Measurements from ENCODE around the gene GRAMD1B.
"Not testable (repeated sequence)": the region's sequence is repeated elsewhere in the genome, so short reads cannot be mapped to it uniquely, and the experiment has no call there.

The GRAMD1B gene

DNA sequence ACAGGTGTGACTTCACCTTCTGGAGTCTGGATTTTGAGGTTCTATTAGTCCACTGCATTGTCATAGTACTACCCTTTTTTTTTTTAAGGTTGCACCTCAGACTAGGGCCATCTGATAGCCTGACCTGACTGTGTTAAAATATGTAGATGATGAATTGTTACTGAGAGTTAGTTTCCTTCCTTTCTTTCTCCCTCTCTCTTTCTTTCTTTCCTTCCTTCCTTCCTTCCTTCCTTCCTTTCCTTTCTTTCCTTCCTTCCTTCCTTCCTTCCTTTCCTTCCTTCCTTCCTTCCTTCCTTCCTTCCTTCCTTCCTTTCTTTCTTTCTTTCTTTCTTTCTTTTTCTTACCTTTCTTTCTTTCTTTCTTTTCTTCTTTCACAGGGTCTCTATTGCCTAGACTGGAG lies 83.2 kb downstream of the GRAMD1B start:
- DNase-seq = not testable (repeated sequence)

DNA sequence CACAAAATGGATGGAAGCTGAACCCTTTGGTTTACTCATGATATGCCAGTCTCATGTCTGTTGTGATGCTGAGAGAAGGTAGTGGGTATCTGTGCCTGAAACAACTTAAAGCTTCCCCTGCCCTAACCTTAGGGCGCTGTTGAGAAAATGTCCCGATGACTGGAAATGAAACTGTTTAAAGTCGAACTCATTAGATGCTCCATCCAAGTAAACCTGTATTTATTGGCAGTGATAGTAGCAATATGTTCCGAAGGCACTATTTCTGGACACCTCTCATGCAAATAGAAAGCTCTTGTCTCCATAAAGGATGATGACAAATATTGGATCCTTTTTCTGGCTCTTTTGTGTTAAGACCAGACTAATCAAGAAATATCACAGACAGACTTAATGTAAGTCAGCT lies 86.2 kb downstream of the GRAMD1B start:
- DNase-seq = no peak

GRCh38 chr11:123517559-123518364 lies 87.7 kb downstream of the GRAMD1B start:
- DNase-seq = no peak

GRCh38 chr11:123518496-123519054 lies 88.5 kb downstream of the GRAMD1B start:
- no peak for DNase-seq

DNA sequence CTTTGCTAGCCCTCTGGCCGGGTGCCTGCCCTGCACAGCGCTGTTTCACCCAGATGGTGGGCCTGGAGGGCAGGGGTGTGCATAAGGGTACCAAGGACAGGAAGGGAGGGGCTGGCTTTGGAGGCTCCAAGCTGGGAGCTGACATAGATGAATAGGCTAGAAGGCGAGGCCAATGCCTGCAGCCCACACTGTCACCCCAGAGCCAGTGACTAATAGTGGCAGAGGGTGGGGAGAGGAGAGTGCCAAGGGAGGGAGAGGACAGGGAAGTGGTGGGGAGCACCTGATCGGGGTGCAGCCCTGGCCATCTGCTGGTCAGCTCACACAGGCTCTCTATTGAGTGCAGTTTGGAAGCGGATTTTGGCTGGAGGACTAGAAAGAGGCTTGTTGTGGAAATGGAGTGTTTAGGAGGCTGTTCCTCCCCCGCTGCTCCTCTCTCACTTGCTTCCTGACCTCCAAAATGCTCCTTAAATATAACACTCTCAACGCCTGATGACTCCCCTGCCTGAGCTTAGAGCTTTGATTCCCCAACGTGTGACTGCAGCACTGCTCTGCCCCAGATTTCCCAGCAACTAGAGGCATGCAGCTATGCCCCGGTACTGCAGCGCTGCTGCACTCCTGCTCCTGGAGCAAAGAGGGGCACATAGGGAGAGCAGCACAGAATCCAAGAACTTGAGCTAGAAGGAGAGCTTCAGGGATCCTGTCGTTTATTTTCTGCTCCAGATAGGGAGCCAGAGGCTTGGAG lies 89.2 kb downstream of the GRAMD1B start:
- no peak for DNase-seq

DNA sequence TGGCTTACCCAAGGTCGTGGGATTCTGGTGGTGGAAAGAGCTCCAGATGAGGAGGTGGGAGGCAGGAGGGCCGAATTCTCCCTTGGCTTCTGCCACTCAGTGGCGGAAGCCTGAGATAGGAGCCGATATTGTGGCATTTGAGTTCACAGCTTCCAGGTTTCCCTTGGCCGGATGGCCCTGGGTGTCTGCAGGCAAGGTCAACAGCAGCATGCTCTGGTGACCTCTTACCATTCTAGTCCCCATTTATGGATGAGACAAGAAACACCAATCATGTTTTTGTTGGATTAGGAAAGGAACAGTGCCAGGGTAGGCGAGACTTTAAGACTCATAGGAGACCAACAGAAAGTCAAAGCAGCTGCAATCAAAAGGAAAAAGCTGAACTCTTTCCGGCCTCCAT lies 89.7 kb downstream of the GRAMD1B start:
- DNase-seq = no peak

- DNase-seq = not testable (repeated sequence)
Observed at GRCh38 chr11:123520476-123520875, 90.4 kb downstream of the GRAMD1B start.

DNA sequence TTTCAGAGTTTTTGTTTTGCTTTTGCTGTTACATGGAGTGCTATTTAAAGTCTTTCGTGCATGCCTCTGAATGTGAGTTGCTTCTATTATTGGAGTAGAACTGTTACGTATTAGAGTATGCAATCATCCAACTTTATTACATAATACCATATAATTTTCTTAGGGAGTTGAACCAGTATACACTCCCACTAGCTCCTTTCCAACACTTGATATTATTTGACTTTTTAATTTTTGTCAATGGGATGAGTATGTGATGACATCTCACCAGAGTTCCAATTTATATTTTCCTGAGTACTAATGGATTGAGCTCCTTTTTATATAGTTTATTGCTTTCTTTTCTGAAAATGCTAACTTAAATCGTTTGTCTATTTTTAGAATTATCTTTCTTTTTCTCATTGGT lies 90.9 kb downstream of the GRAMD1B start:
- DNase-seq = no peak

GRCh38 chr11:123521930-123522329 lies 91.9 kb downstream of the GRAMD1B start:
- no peak for DNase-seq

GRCh38 chr11:123523539-123523938 lies 93.5 kb downstream of the GRAMD1B start:
- no peak for DNase-seq

DNA sequence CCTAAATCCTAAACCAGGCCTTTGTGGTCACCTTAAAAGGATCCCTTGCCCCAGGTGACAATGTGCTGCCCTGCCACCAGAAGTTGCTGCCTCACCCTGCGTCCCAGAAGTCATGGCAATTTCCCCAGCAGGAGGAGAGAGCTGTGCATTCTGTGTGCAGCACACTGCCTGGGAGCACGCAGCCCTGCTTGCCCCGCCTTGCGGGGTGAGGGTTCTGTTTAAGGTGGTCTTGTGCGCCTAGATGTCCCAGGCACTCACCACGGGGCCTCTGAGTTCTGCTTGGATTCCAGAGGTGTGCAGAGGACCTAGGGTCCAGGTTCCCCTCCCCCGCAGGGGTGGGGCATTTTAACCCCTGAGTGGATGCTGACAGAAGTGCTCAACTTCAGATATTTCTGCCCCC lies 95.0 kb downstream of the GRAMD1B start:
- DNase-seq = no peak

DNA sequence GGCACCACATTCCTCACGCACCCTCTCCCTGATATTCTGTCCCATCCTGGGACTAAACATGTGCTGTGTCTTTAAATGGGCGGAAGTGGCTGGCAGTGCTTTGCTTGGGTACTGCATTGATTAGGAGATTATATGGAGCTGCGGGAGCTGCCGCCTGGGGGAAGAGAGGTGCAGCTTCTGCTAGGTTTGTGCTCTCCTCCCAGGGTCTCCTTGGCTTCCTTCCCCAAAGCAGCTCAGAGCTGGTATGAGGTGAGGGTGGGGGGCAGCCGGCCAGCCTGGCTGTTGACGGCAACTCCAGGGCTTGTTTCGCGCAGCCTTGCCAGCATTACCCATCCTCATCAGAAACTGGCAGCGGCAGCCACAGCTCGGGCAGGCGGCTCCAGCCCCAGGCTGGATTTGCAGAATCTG lies 95.4 kb downstream of the GRAMD1B start:
- DNase-seq = no peak

DNA sequence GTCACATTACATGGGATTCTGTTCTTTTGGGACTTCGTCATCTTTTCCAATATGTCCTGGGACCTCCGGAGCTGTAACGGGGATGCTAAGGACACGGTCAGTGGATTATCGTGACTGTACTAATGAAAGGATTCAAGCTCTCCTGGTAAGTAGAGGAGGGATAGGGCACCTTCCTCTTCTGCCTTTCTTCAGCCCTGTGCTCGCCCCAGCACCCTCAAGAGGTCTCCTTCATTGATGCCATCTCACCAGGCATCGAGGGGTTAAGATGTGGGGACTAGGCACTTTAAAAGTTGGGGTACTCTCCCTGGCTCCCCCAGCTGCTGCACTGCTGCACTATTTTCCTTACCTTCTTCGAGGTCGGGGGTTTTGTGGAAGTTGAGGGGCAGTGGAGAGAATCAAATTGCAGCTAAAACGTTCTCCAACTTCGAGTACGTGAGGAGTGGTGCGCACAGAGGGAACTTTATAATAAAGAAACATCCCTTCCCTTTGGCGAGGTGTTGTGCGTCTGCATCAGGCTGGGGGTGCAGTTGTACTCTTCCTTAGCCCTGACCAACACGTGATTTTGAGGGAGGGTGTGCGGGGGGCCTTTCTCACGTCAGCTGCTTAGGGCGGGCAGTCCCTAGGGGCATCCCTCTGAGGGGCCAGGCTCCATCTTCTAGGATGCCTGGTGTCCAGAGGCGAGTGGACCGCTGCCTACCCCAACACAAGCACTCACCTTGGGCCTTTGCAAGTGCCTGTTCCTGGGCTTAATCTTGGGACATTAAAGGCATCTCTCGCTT lies 96.1 kb downstream of the GRAMD1B start:
- no peak for DNase-seq

DNA sequence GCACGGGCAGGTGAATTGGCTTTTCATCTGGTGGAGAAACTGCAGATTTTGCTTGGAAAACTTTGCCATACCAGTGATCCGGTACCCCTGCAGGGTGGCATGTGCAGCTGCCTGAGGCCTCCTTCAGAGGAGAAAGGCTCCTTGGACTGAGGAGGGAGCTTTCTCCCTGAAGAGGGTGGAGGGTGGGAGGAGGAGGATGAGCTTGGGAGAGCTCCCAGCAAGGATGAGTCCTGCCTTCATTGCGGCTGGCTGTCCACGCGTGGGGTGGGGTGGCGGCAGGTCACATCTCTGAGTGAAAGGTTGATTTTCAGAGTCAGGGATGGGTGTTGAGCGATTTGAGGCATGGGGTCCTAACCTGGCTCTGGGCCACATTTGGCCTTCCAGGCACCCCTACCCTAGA lies 96.8 kb downstream of the GRAMD1B start:
- no peak for DNase-seq

GRCh38 chr11:123527526-123527925 lies 97.5 kb downstream of the GRAMD1B start:
- no peak for DNase-seq

GRCh38 chr11:123527947-123528346 lies 97.9 kb downstream of the GRAMD1B start:
- no peak for DNase-seq

GRCh38 chr11:123531325-123531724 lies 101.3 kb downstream of the GRAMD1B start:
- DNase-seq = no peak

DNA sequence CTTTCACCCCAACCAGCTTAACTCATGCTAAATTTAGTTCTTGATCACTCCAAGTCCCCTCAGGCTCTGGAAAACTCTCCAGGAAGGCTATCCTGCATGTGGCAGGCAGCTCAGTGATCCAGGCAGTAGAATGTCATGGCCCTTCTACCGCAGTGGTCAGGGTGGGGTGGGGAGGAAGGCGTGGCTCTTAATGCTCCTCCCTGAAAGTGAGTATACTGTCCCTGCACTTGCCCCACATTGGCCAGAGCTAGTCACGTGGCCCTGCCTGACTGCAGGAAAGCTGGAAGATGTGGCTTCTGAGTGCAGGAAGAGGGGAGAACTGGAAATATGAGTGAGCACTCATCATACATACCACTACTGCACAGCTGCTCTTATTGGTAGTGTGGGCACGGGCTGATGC lies 102.1 kb downstream of the GRAMD1B start:
- no peak for DNase-seq

DNA sequence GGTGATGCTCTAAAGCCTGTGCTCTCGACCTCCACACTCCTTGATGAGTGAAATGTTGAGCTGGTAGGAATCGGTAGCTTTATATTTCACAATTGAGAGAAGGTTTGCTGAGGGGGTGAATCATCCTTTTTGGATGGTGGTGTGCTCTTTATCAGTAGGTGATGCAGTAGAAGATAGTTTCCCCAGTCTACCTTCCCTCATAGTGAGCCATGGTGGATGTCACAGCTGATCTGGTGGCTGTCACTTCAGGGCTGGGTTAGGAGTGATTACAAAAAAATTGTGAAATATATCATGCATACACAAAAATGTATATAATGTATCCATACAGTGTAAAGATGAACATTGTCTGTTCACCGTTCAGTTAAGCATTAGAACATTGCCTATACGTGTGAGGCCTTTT lies 105.3 kb downstream of the GRAMD1B start:
- DNase-seq = no peak

DNA sequence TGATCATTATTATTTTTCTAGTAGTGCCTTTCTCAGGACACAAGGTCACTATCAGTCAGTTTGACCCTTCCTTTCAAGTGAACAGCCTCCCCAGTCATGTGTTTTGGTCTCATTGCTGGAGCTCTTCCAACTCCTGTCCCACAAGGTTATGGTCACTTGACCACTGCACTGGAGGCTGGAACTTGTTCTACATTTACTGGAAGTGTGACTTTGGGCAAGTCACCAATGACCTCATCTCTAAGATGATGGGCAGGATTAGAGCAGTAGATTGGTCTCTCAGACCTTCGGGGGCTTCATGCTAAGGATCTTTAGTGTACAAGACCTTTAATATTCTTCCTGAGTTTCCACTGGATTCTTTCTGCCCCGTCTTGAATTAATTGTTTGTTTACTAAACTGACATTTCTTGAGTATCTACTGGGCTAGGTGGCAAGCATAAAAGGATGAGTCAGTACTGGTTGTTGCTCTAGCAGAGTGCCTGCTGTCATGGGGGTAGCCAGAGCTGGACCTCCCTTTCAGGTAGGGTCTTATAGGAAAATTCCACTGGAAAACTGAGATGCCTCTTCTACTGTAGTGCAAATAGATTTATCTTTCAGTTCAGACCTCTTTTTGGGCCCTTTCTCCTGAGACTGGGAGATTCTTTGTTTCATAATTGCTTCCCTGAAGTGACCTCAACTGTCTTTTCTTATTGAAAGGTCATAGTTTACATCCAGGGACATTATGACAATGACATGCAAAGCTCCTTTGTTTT lies 106.8 kb downstream of the GRAMD1B start:
- no peak for DNase-seq

DNA sequence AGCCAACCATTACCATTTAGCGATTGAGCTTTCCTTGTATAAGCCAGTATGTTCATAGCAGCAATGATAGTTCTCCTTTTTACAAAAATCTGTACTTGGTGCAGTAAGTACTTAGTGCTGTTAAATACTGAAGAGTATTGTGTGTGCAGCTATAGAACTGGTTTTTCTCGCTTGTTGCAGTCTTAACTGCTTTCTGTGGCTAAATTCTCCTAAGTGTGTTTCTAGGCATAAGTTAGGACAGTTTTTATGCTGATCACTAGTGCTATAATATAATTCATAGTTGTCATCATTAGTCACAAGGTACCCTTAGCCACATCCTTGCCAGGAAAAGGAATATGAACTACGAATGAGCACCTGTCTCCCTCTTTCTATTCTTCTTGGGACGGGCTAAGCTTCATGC lies 107.7 kb downstream of the GRAMD1B start:
- DNase-seq = no peak

DNA sequence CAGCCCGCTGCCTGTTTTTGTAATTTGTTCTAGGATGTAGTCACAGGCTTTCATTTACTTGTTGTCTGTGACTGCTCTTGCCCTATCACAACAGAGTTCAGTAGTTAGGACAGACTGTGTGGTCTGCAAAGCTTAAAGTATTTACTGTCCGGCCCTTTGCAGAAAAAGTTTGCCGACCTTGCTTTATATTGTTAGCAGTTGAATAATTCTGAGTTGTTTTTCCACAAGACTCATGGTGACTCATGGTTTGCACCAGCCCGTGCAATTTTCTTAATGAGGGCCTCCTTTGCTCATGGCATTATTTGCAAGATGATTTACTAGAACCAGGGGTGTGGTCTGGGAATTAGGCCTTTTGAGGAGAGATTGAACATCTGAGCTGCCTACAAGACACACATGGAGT lies 113.7 kb downstream of the GRAMD1B start:
- no peak for DNase-seq

Measured in activated CD4-positive, CD25-positive, alpha-beta regulatory T cell treated with anti-CD3 and anti-CD28 coated beads, Interleukin-2, amount 50 U/mL, for 72 hours (primary cell).